Measurements from ENCODE around the gene RNF14. TPM values are rescaled to one million over a fixed set of nuclear protein-coding genes. Genes with fewer than 3 reads are reported as not detected.

Gene RNF14
- total and polyA plus RNA-seq, 10 of the 15 experiments (the other 5 are each of a cell fraction or from before 2014, with no cell fraction given): 13.2 to 41.8 (median 28.3) TPM

- TF ChIP-seq CTCF (IDR thresholded peaks at IDR 0.05 in 2 of 3, conservative IDR thresholded peaks at IDR 0.05 in 1 of 3; ENCODE audit: control insufficient read depth in 2 of 3, extremely low read depth in 1 of 3, insufficient read depth in 1 of 3, low read depth in 3 of 3, low read length in 3 of 3): peak; percentile 17 to 66 (median 61); a peak in 4 of 6 replicates
Observed at GRCh38 chr5:141951332-141951781, 17.5 kb upstream of the RNF14 start (continued).

- in situ Hi-C loops (cut with MboI) (no loop called here), intact Hi-C loops (cut with micrococcal nuclease; ENCODE audit: unreplicated experiment) (no loop called here)
- no peak overlapping the region for H3K9ac ChIP-seq (ENCODE audit: control insufficient read depth, insufficient read depth, low read length)
- DNase-seq (ENCODE audit: low read depth, low spot score): no peak
- no peak overlapping the region for H3K27ac ChIP-seq (ENCODE audit: control insufficient read depth, insufficient read depth)
- no TSS peak for BruUV-seq (replicated peaks)
- H3K36me3 ChIP-seq (ENCODE audit: control insufficient read depth in 2 of 2, insufficient read depth in 2 of 2, low read length in 1 of 2): no peaks in the 10 kb centered on the region
- ChIA-PET POLR2A (interaction anchor here (1.1 kb wide), 1 partner anchor 17 kb away, joined by 3 read pairs; the partner anchor contains the start of gene RNF14), SMC1A (ENCODE audit: uncharacterized antibody, unreplicated experiment) (interaction anchor here (1.2 to 1.6 kb wide), 2 partner anchors 9 to 256 kb away, joined by 3 to 4 read pairs; no protein-coding TSS in a partner anchor), RAD21 (ENCODE audit: unreplicated experiment) (no interaction called here), CTCF (no interaction called here)
- no peak for ATAC-seq
- no peaks in the 10 kb centered on the region for H3K79me2 ChIP-seq (ENCODE audit: control insufficient read depth, insufficient read depth, low read length)
- no peaks in the 10 kb centered on the region for H3K27me3 ChIP-seq (replicated peaks in 1 of 2; ENCODE audit: control insufficient read depth in 2 of 2, insufficient read depth in 2 of 2, low read length in 1 of 2)
- no peak overlapping the region for H3K4me3 ChIP-seq
- no peak overlapping the region for H3K4me2 ChIP-seq (ENCODE audit: control insufficient read depth, insufficient read depth)
- no peaks in the 10 kb centered on the region for H3K9me3 ChIP-seq (replicated peaks; ENCODE audit: control insufficient read depth, insufficient read depth, low read length)
- 64% methylated on average over 2 of the region's 2 CpGs for WGBS (ENCODE audit: insufficient coverage, insufficient replicate concordance, low lambda C conversion rate, missing lambda C conversion rate)
- H3K4me1 ChIP-seq (ENCODE audit: control insufficient read depth, insufficient read depth, low read length): no peaks in the 10 kb centered on the region
- FAIRE-seq: no peak
- TF ChIP-seq NRF1 (conservative IDR thresholded peaks at IDR 0.05; ENCODE audit: low read depth, low read length) (no peak), ASH2L (IDR thresholded peaks at IDR 0.05; ENCODE audit: borderline replicate concordance, low read depth) (no peak), NBN (IDR thresholded peaks at IDR 0.05) (no peak), USF2 (IDR thresholded peaks at IDR 0.05; ENCODE audit: borderline replicate concordance, low read depth, low read length) (no peak), SREBF1 (IDR thresholded peaks at IDR 0.05; ENCODE audit: low read length) (no peak), ZZZ3 (IDR thresholded peaks at IDR 0.05; ENCODE audit: control insufficient read depth, insufficient read length, low read depth) (no peak), USF1 (IDR thresholded peaks at IDR 0.05; ENCODE audit: borderline replicate concordance, extremely low read length, insufficient read depth, low read depth, low read length) (no peak), TCF7 (IDR thresholded peaks at IDR 0.05; ENCODE audit: borderline replicate concordance) (no peak), SRF (IDR thresholded peaks at IDR 0.05; ENCODE audit: low read depth in 2 of 2, low read length in 2 of 2) (no peak), PAX5 (IDR thresholded peaks at IDR 0.05; ENCODE audit: borderline replicate concordance, low read depth, low read length) (no peak), MYC (IDR thresholded peaks at IDR 0.05; ENCODE audit: insufficient read depth, insufficient read length, insufficient replicate concordance, low read length, severe bottlenecking) (no peak), NR2C1 (IDR thresholded peaks at IDR 0.05) (no peak), FOXK2 (IDR thresholded peaks at IDR 0.05) (no peak), SUPT20H (IDR thresholded peaks at IDR 0.05; ENCODE audit: borderline replicate concordance, control insufficient read depth, low read depth, low read length) (no peak), HDAC6 (IDR thresholded peaks at IDR 0.05; ENCODE audit: unreplicated experiment) (no peak), FOS (IDR thresholded peaks at IDR 0.05; ENCODE audit: borderline replicate concordance, extremely low read depth, insufficient read length) (no peak), YBX1 (IDR thresholded peaks at IDR 0.05) (no peak), HCFC1 (IDR thresholded peaks at IDR 0.05; ENCODE audit: low read length) (no peak)
- no peaks in the 10 kb centered on the region for H4K20me1 ChIP-seq (ENCODE audit: control insufficient read depth, insufficient read depth)
- H2AFZ ChIP-seq (ENCODE audit: control insufficient read depth, low read depth, low read length): no peak overlapping the region
Observed at GRCh38 chr5:141952020-141952419, 16.9 kb upstream of the RNF14 start.
